IMR-90 (cell line): ENCODE results near the gene GUCY2C. TPM values are rescaled to one million over a fixed set of nuclear protein-coding genes. Genes with fewer than 3 reads are reported as not detected.

Experiments
- ATAC-seq: fragments of 200-7000 bp; cut with Tn5 transposase; 2 replicates; pipeline ENCODE4 v1.9.1; 2020; ENCODE audit warnings: low read depth, mild to moderate bottlenecking, moderate library complexity
- BruUV-seq: library from RNA; stranded (reverse); fragments of 400-500 nt; replicated peaks from 2 replicates; lab custom pipeline; 2021; lab: Mats Ljungman, UMichigan
- CTCF ChIA-PET: fragments of 300-600 bp; formaldehyde crosslinking; extraction: SDS; loops from one replicate; lab custom pipeline; 2021; ENCODE audit warnings: antibody characterized with exemption; lab: Yijun Ruan, JAX
- POLR2A ChIA-PET: fragments of 300-600 bp; sonication (Branson Sonifier 250); formaldehyde crosslinking; loops from one replicate; lab custom pipeline; 2022; ENCODE audit warnings: antibody characterized with exemption; ENCODE audit not compliant: unreplicated experiment; lab: Charles Lee
- DNase-seq: peaks from one replicate; pipeline ENCODE4 v3.0.0; 2013
- H2AFZ ChIP-seq: replicated peaks from 2 replicates; pipeline ENCODE3; 2013; ENCODE audit warnings: low read length, mild to moderate bottlenecking; ENCODE audit not compliant: poor library complexity
- H2AK5ac ChIP-seq: 2 replicates; pipeline ENCODE4 v1.6.1; 2013; ENCODE audit warnings: low read depth, low read length, inconsistent platforms
- H2AK9ac ChIP-seq: replicated peaks from 2 replicates; pipeline ENCODE3; 2013; ENCODE audit warnings: mild to moderate bottlenecking, low read depth, low read length, moderate library complexity; ENCODE audit not compliant: poor library complexity
- H2BK120ac ChIP-seq: 2 replicates; pipeline ENCODE4 v1.6.1; 2013; ENCODE audit warnings: low read depth, low read length, inconsistent platforms
- H2BK15ac ChIP-seq: 3 replicates; pipeline ENCODE4 v1.6.1; 2013; ENCODE audit warnings: low read depth, low read length, inconsistent platforms
- H2BK20ac ChIP-seq: 2 replicates; pipeline ENCODE4 v1.6.1; 2013; ENCODE audit warnings: low read depth, mild to moderate bottlenecking, inconsistent platforms, low read length, moderate library complexity
- H2BK5ac ChIP-seq: 2 replicates; pipeline ENCODE4 v1.6.1; 2013; ENCODE audit warnings: mild to moderate bottlenecking, low read depth, low read length, inconsistent platforms; ENCODE audit not compliant: poor library complexity, severe bottlenecking
- H3K14ac ChIP-seq: replicated peaks from 2 replicates; pipeline ENCODE4 v1.6.1; 2013; ENCODE audit warnings: low read depth, low read length, inconsistent platforms
- H3K18ac ChIP-seq: 2 replicates; pipeline ENCODE4 v1.6.1; 2013; ENCODE audit warnings: low read depth, low read length, control low read depth
- H3K23ac ChIP-seq: 2 replicates; pipeline ENCODE4 v1.6.1; 2013; ENCODE audit warnings: low read depth, low read length, inconsistent platforms
- H3K27ac ChIP-seq: 2 replicates; pipeline ENCODE4 v1.5.1; 2013; ENCODE audit warnings: mild to moderate bottlenecking, control low read depth, low read length; ENCODE audit not compliant: insufficient read depth
- H3K27me3 ChIP-seq: 2 replicates; pipeline ENCODE4 v1.6.1; 2013; ENCODE audit warnings: low read length; ENCODE audit not compliant: control insufficient read depth, insufficient read depth
- H3K36me3 ChIP-seq: 2 replicates; pipeline ENCODE4 v1.6.1; 2013; ENCODE audit warnings: low read length, mixed read lengths; ENCODE audit not compliant: control insufficient read depth, insufficient read depth
- H3K4ac ChIP-seq: 2 replicates; pipeline ENCODE4 v1.6.1; 2013; ENCODE audit warnings: low read depth, low read length, inconsistent platforms
- H3K4me1 ChIP-seq: 2 replicates; pipeline ENCODE4 v1.6.1; 2013; ENCODE audit warnings: low read length, mixed read lengths; ENCODE audit not compliant: control insufficient read depth, insufficient read depth
- H3K4me2 ChIP-seq: 2 replicates; pipeline ENCODE4 v1.6.1; 2013; ENCODE audit warnings: low read depth, mild to moderate bottlenecking, control low read depth, low read length, moderate library complexity
- H3K4me3 ChIP-seq: 2 replicates; pipeline ENCODE4 v1.5.1; 2013; ENCODE audit warnings: low read depth, mild to moderate bottlenecking, control low read depth, low read length, moderate library complexity; ENCODE audit not compliant: insufficient read depth
- H3K56ac ChIP-seq: 2 replicates; pipeline ENCODE4 v1.6.1; 2013; ENCODE audit warnings: low read length, inconsistent platforms; ENCODE audit not compliant: insufficient read depth; ENCODE audit errors: extremely low read depth
- H3K79me1 ChIP-seq, 2 experiments: 2 replicates each; pipeline ENCODE4 v1.6.1; 2013; ENCODE audit warnings: low read length in 2 of 2, inconsistent platforms in 1 of 2, low read depth in 1 of 2
- H3K9ac ChIP-seq: 2 replicates; pipeline ENCODE4 v1.6.1; 2013; ENCODE audit warnings: low read depth, low read length, control low read depth
- H3K9me1 ChIP-seq: 2 replicates; pipeline ENCODE4 v1.6.1; 2013; ENCODE audit warnings: low read length, inconsistent platforms; ENCODE audit not compliant: insufficient read depth
- H3K9me3 ChIP-seq: 2 replicates; pipeline ENCODE4 v1.6.1; 2013; ENCODE audit warnings: low read length; ENCODE audit not compliant: control insufficient read depth, insufficient read depth
- H4K20me1 ChIP-seq: 2 replicates; pipeline ENCODE4 v1.6.1; 2013; ENCODE audit warnings: low read length, inconsistent platforms; ENCODE audit not compliant: insufficient read depth
- H4K5ac ChIP-seq: 2 replicates; pipeline ENCODE4 v1.6.1; 2013; ENCODE audit warnings: mild to moderate bottlenecking, low read depth, low read length, control low read depth
- H4K8ac ChIP-seq, 2 experiments: 2 replicates each; pipeline ENCODE4 v1.6.1; 2013; ENCODE audit warnings: low read depth in 2 of 2, low read length in 2 of 2, control low read depth in 1 of 2, inconsistent platforms in 1 of 2
- H4K91ac ChIP-seq: 2 replicates; pipeline ENCODE4 v1.6.1; 2013; ENCODE audit warnings: low read depth, low read length, inconsistent platforms; ENCODE audit not compliant: insufficient read depth
- MAFK ChIP-seq: IDR thresholded peaks from 2 replicates; pipeline ENCODE4 v1.6.1; 2012; ENCODE audit warnings: low read depth, low read length, improper control_type of control experiment
- MAZ ChIP-seq: IDR thresholded peaks from 2 replicates; pipeline ENCODE4 v1.6.1; 2012; ENCODE audit warnings: low read depth, mild to moderate bottlenecking, low read length, improper control_type of control experiment, moderate library complexity, borderline replicate concordance
- MXI1 ChIP-seq: IDR thresholded peaks from 2 replicates; pipeline ENCODE4 v1.6.1; 2012; ENCODE audit warnings: low read depth, mild to moderate bottlenecking, low read length, moderate library complexity, borderline replicate concordance
- RAD21 ChIP-seq: IDR thresholded peaks from 2 replicates; pipeline ENCODE4 v1.6.1; 2012; ENCODE audit warnings: low read length, improper control_type of control experiment
- RCOR1 ChIP-seq: IDR thresholded peaks from 2 replicates; pipeline ENCODE4 v1.6.1; 2012; ENCODE audit warnings: mild to moderate bottlenecking, low read length, improper control_type of control experiment; ENCODE audit not compliant: insufficient replicate concordance
- whole genome bisulfite sequencing, 2 experiments: methylation state at CpG; one replicate each; pipeline versions ENCODE4 v1.1.5 to v1.1.7; 2013; ENCODE audit warnings: missing lambda C conversion rate in 2 of 2; ENCODE audit not compliant: insufficient read length in 1 of 2; ENCODE audit errors: extremely low coverage in 2 of 2; 5-methylcytosine and 5-hydroxymethylcytosine counted together
- dilution Hi-C: fragments of 300-500 bp; cut with HindIII; formaldehyde crosslinking; loops from one replicate; pipeline ENCODE4 v1.14.3; 2018; ENCODE audit warnings: low sequenced_read_pairs; ENCODE audit not compliant: unreplicated experiment
- in situ Hi-C: fragments of 300-500 bp; cut with MboI; formaldehyde crosslinking; loops from 3 replicates; pipeline ENCODE4 v1.14.3; 2019; ENCODE audit warnings: low sequenced_read_pairs, inconsistent platforms, mixed read lengths
- intact Hi-C: fragments of 100-400 bp; cut with micrococcal nuclease; formaldehyde crosslinking; loops from 2 replicates; pipeline ENCODE4 v1.10.0; 2022
- polyA plus RNA-seq, 3 experiments: library from polyadenylated mRNA; depleted of rRNA; stranded (reverse); fragments of >200 nt; gene quantifications; 2 replicates each; pipeline ENCODE4 v1.2.3, GENCODE V29; 2012; ENCODE audit warnings: low replicate concordance in 1 of 3
- total RNA-seq: library from RNA; depleted of rRNA; stranded (reverse); fragments of >200 nt; gene quantifications from 2 replicates; pipeline ENCODE4 v1.2.3, GENCODE V29; 2012

GUCY2C gene
- total and polyA plus RNA-seq, 2 of the 4 experiments (the other 2 are of a cell fraction), result not detected

- no peak overlapping the region for H2BK20ac ChIP-seq
- H3K36me3 ChIP-seq, result no peaks in the 10 kb centered on the region
- no peak overlapping the region for H4K91ac ChIP-seq
- no peak overlapping the region for H2BK15ac ChIP-seq
- ATAC-seq, result no peak
- H2AFZ ChIP-seq, result no peak overlapping the region
- H3K27ac ChIP-seq, result no peak overlapping the region
- H3K4me3 ChIP-seq, result no peak overlapping the region
- H3K4ac ChIP-seq, result no peak overlapping the region
- no peaks in the 10 kb centered on the region for H4K20me1 ChIP-seq
- H3K9ac ChIP-seq, result no peak overlapping the region
- no TSS peak for BruUV-seq
- no peak overlapping the region for H2AK9ac ChIP-seq
- WGBS, 2 experiments, result no CpG with 5 or more reads among the region's 4 CpGs
- H3K9me1 ChIP-seq, result no peaks in the 10 kb centered on the region
- no peak for DNase-seq
- in situ Hi-C loops (no loop called here), intact Hi-C loops (no loop called here), dilution Hi-C loops (no loop called here)
- no peaks in the 10 kb centered on the region for H3K79me1 ChIP-seq
- no peak overlapping the region for H2BK120ac ChIP-seq
- POLR2A ChIA-PET, result no interaction called here
- no peak overlapping the region for H3K23ac ChIP-seq
- H3K27me3 ChIP-seq, result no peaks in the 10 kb centered on the region
- no peak overlapping the region for H2BK5ac ChIP-seq
- no peak overlapping the region for H2AK5ac ChIP-seq
- no peaks in the 10 kb centered on the region for H3K9me3 ChIP-seq
- CTCF ChIA-PET, result no interaction called here
- TF ChIP-seq MXI1, result no peak
- no peak for TF ChIP-seq RCOR1
- no peak for TF ChIP-seq MAZ
- no peak for TF ChIP-seq RAD21
- TF ChIP-seq MAFK, result no peak
- H4K5ac ChIP-seq, result no peak overlapping the region
- no peak overlapping the region for H3K14ac ChIP-seq
- no peak overlapping the region for H3K4me2 ChIP-seq
- H3K4me1 ChIP-seq, result no peaks in the 10 kb centered on the region
- H3K56ac ChIP-seq, result no peak overlapping the region
- no peak overlapping the region for H4K8ac ChIP-seq
- no peak overlapping the region for H3K18ac ChIP-seq
Measured at GRCh38 chr12:14651371-14651770, 45.0 kb downstream of the GUCY2C start.
